ENCODE measurements around the gene SLK.

DNA sequence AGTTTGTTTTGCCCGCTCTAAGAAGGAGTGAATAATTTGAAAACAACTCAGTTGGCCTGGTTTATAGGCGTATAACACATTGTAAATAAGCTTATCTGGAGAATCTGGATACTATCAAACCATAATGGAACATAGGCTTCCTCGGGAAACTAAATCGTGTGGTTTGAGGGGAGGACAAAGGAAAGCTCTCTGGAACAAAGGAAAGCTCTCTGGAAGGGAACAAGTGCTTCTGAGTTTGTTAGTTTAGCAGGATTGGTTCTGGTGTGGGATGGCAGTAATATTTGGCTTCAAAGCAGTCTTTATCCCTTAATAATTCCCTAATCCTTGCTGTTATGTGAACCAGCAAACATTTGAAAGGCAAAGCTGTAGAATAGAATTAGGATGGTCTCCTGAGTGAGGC is 15.0 kb upstream of the SLK start:
- TF ChIP-seq POLR2A (IDR thresholded peaks at IDR 0.05; ENCODE audit: low read length) (no peak), GATA1 (IDR thresholded peaks at IDR 0.05; ENCODE audit: low read depth, low read length) (no peak)
